ENCODE data around the gene RBM39.
A peak's percentile ranks its signal among the peaks of the same experiment; 100 is the strongest.

GRCh38 chr20:35771689-35772562, 29.9 kb upstream of the RBM39 start, which contains the start of gene PHF20:
- TF ChIP-seq CTCF (IDR thresholded peaks at IDR 0.05), result peak in 3 of 7 experiments; percentile 6 to 41 (median 39)
- TF ChIP-seq POLR2A (IDR thresholded peaks at IDR 0.05), result peak; percentile 33 to 69 (median 58)
